ENCODE measurements around the gene SMIM5. TPM values are rescaled to one million over a fixed set of nuclear protein-coding genes. Genes with fewer than 3 reads are reported as not detected.

SMIM5 gene
- total RNA-seq, 1 donor from 2014 or later: not detected

- no peak for TF ChIP-seq CTCF (IDR thresholded peaks at IDR 0.05)
- Mint-ChIP-seq H3K27me3 (ENCODE audit: low read depth) (peaks cover 2% of the 10 kb centered on the region), H3K9me3 (ENCODE audit: low read depth) (no peaks in the 10 kb centered on the region), H3K27ac (ENCODE audit: unreplicated experiment) (no peak overlapping the region), H3K4me1 (ENCODE audit: low read depth) (no peaks in the 10 kb centered on the region), H3K4me3 (ENCODE audit: unreplicated experiment) (no peak overlapping the region), H3K36me3 (ENCODE audit: low read depth) (no peaks in the 10 kb centered on the region)
- no peak for DNase-seq (ENCODE audit: low spot score)
Measured at GRCh38 chr17:75596320-75597087, 36.7 kb upstream of the SMIM5 start.

- no peaks in the 10 kb centered on the region for H3K36me3 Mint-ChIP-seq (ENCODE audit: low read depth)
- no peak overlapping the region for H3K4me3 Mint-ChIP-seq (ENCODE audit: unreplicated experiment)
- DNase-seq (ENCODE audit: low spot score): no peak
- peaks cover 2% of the 10 kb centered on the region for H3K27me3 Mint-ChIP-seq (ENCODE audit: low read depth)
- H3K27ac Mint-ChIP-seq (ENCODE audit: unreplicated experiment): no peak overlapping the region
- H3K4me1 Mint-ChIP-seq (ENCODE audit: low read depth): no peaks in the 10 kb centered on the region
- peak; percentile 80 for TF ChIP-seq CTCF (IDR thresholded peaks at IDR 0.05)
- no peaks in the 10 kb centered on the region for H3K9me3 Mint-ChIP-seq (ENCODE audit: low read depth)
Measured at GRCh38 chr17:75601057-75601987, 31.9 kb upstream of the SMIM5 start.

- H3K27ac Mint-ChIP-seq (ENCODE audit: unreplicated experiment): no peak overlapping the region
Measured at GRCh38 chr17:75602644-75603043, 30.6 kb upstream of the SMIM5 start.

GRCh38 chr17:75603123-75603522 lies 30.1 kb upstream of the SMIM5 start:
- Mint-ChIP-seq H3K36me3 (ENCODE audit: low read depth) (no peaks in the 10 kb centered on the region), H3K27ac (ENCODE audit: unreplicated experiment) (no peak overlapping the region), H3K4me3 (ENCODE audit: unreplicated experiment) (no peak overlapping the region), H3K9me3 (ENCODE audit: low read depth) (no peaks in the 10 kb centered on the region), H3K4me1 (ENCODE audit: low read depth) (no peaks in the 10 kb centered on the region), H3K27me3 (ENCODE audit: low read depth) (no peaks in the 10 kb centered on the region)
- no peak for TF ChIP-seq CTCF (IDR thresholded peaks at IDR 0.05)
- no peak for DNase-seq (ENCODE audit: low spot score)

More at GRCh38 chr17:75602644-75603043, 30.6 kb upstream of the SMIM5 start:
- no peak for TF ChIP-seq CTCF (IDR thresholded peaks at IDR 0.05)
- DNase-seq (ENCODE audit: low spot score): peak; percentile 90
- no peaks in the 10 kb centered on the region for H3K36me3 Mint-ChIP-seq (ENCODE audit: low read depth)
- H3K27me3 Mint-ChIP-seq (ENCODE audit: low read depth): no peaks in the 10 kb centered on the region
- H3K4me1 Mint-ChIP-seq (ENCODE audit: low read depth): no peaks in the 10 kb centered on the region
- H3K9me3 Mint-ChIP-seq (ENCODE audit: low read depth): no peaks in the 10 kb centered on the region
- H3K4me3 Mint-ChIP-seq (ENCODE audit: unreplicated experiment): no peak overlapping the region

- no peak for TF ChIP-seq CTCF (IDR thresholded peaks at IDR 0.05)
- Mint-ChIP-seq H3K36me3 (ENCODE audit: low read depth) (no peaks in the 10 kb centered on the region), H3K4me3 (ENCODE audit: unreplicated experiment) (no peak overlapping the region), H3K27me3 (ENCODE audit: low read depth) (no peaks in the 10 kb centered on the region), H3K27ac (ENCODE audit: unreplicated experiment) (no peak overlapping the region), H3K4me1 (ENCODE audit: low read depth) (no peaks in the 10 kb centered on the region), H3K9me3 (ENCODE audit: low read depth) (no peaks in the 10 kb centered on the region)
- DNase-seq (ENCODE audit: low spot score): no peak
Measured at GRCh38 chr17:75604034-75604695, 29.1 kb upstream of the SMIM5 start.
